Right forelimb (tissue), 1 donor: ENCODE data around the gene VSIG2.
A peak's percentile ranks its signal among the peaks of the same experiment; 100 is the strongest.
"Not testable (repeated sequence)": the region's sequence is repeated elsewhere in the genome, so short reads cannot be mapped to it uniquely, and the experiment has no call there.

Experiments
- DNase-seq: peaks from one replicate; pipeline ENCODE4 v3.0.0-alpha.2; 2018

Gene VSIG2, protein sequence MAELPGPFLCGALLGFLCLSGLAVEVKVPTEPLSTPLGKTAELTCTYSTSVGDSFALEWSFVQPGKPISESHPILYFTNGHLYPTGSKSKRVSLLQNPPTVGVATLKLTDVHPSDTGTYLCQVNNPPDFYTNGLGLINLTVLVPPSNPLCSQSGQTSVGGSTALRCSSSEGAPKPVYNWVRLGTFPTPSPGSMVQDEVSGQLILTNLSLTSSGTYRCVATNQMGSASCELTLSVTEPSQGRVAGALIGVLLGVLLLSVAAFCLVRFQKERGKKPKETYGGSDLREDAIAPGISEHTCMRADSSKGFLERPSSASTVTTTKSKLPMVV

DNA sequence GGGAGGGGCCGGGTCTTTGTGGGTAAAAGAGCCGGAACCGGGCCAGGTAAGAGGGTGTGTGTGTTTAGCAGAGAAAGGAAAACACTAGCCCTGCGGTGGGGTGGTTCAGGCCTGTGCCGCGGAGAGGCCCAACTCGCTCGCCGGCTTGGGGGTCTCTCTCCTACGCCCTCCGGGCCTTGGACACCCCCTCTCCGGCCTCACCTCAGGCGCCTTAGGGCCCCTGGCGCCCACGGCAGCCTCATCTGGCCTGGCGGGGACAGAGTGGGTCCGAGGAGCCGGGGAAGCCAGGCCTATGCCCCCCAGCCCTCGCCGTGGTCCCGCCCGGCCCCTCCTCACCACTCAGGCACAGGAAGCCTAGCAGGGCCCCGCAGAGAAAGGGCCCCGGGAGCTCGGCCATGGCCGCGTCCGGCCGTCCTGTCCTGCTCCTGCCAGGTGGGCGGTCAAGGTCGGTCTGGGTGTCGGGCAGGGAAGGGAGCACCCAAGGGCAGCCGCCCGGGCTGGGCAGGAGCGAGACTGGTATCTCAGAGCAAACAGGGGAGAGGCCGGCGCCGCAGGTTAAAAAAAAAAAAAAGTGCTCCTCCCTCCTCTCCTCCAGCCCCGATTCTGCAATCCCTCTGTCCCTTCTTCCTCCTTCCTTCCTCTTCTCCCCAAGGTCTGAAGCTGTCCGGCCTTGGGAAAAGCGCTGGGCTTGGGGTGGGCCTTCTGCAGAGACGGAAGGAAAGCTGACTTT is at the start of gene VSIG2:
TSS of gene VSIG2 (minus strand) at position 515 of the 730 bp plus-strand sequence. CDS start at position 397, 118 bp downstream.
- no peak for DNase-seq

DNA sequence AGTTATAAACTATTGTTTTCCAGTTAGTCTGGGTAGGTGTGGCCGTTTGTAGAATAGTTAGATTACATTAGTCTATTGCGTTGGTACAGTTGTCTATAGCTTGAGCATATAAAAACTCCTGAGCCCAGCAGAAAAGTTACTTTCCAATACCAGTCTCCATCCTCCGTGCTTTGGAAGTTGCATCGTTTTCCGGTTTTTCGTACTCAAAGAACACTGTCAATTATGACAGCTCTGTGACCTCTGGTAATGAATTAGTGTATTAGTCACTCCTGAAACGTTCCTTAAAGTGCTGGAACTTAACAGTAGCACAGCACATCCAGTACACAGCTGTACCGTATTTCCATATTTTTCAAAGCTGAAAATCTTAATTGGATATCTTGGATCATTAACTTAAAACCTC is 49.0 kb upstream of the VSIG2 start:
- no peak for DNase-seq

DNA sequence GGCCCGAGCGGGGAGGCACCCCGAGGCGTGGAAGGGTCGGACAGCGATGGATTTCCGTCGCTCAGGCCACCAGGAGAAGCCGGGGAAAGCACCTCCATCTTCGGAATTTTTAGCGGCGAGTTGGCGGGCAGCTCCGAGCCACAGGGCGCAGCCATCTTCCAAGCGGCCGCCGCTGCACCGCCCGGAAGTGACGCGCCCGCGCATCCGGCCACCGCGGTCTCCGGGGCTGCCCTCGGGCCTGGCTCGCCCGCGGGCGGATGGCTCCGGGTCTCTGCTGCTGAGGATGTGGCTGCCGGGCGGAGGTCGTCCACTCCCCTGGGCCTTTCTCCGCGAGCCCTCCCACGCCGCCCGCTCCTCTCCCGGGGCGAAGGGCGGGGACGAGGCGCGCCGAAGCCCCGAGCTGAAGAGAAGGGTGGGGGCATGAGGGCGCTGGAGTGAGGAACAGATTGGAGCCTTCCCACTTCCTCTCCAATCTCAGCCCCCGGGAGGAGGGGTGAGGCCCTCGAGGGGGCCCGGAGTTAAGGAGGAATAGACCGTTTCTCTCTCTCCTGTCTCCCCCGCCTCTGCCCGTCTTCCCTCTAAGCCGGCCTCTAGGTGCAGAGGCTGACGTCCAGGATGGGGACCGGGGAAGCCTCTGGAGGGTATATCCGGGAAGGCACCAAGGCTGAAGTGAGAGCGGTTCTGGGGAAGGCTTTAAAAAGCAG is 48.3 kb upstream of the VSIG2 start, which contains the start of gene MSANTD2:
TSS of gene MSANTD2 (minus strand) at position 181 of the 704 bp plus-strand sequence. CDS start at position 155, 26 bp downstream.
- DNase-seq: peak; percentile 94

DNA sequence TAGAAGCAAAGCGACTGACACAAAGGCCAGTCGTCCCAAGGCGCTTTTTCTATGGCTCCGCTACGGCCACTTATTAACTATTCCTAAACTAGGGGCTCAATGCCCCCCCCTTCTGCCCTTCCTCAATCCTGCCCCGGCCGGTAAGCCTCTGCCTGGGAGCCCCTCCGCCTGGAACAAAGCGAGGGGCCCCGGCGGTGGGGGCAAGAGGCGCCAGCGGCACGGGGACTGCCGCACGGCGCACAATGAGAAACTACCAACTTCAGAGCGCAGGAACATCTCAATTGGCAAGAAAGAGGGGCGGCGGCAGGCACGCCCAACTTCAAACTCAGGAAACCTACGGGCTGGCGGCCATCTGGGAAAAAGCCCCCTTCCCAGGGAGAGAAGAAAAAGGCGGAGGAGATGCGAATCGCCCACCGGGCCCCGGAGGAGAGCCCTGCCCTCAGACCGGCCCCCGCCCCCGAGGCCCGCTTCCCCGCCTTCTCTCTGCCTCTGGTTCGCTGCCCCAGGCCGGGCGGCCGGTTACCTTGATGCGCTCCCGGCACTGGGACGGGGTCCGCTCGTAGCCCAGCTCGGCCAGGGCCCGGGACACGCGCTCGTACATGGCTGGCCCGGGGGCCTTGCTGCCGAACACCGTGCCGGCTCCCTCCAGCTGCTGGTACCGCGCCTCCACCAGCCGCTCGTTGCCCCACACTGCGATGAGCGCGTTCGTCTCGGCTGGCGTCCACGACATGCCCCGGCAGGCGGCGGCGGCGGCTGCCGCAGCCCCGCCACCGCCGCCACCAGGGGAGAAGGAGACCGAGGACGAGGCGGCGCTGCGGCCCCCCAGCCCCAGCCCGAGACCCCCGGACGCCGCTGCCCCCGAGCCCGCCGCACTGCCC is 47.5 kb upstream of the VSIG2 start:
- peak; percentile 70 for DNase-seq

DNA sequence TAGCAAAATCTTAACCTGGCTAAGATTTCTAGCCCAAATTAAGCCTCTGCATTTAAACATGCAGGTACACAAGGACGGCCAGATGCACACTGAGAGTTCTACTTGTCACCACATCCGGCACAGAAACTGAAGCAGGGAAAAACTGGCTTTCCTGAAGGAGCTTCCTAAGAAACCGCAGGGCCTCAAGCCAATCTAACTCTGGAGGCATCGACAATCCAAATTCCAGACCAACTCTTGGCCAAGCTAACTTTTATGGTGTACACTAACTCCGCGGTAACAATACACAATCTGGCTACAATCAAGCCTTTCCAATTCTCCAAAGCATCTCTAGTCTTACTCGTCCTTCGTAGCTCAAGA is 46.9 kb upstream of the VSIG2 start:
- DNase-seq: no peak

DNA sequence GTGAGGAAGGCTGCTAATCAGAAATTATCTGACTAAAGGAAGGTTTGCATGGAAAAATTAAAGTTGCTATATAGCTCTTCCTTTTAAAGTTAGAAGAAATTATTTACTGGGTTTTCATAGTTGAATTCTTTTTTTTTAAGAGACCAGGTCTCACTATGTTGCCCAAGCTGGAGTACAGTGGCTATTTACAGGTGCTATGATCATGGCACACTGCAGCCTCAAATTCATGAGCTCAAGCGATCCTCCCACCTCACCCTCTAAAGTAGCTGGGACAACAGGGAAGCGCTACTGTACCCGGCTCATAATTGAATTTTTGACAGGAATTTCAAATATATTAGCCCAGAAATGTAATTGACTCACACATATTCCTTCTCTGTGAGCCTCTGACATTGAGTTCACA is 44.3 kb upstream of the VSIG2 start:
- no peak for DNase-seq

DNA sequence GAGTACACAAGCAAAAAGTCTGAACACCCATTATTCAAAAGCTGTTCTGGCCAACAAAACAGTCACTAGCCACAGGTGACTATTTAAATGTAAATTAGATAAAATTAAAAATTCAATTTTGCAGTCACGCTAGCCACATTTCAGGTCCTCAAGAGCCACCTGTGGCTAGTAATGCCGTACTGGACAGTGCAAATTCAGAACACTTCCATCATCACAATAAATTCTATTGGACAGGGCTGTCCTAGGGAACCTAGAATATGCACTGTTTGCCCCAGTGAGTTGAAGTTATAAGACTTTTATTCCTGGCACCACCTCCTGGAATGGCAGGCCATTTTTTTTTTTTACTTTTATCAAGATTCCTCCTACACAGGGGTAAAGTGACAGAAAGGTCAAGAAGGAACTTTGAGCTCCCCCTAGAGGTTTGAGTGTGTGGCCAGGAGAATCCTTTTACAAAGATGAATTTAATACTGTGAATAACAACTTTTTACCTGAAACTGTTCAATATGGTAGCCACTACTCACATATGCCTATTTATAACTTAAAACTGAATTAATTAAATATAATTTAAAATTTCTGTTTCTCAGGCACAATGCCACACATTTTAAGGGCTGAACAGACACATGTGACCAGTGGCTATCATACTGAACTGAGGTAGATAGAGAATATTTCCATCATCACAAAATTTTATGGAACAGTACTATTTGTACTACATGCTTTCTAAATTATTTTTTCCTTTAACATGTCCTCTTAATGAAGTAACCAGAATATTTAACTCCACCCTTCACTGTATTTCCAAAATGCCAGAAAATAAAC is 41.6 kb upstream of the VSIG2 start:
- no peak for DNase-seq

DNA sequence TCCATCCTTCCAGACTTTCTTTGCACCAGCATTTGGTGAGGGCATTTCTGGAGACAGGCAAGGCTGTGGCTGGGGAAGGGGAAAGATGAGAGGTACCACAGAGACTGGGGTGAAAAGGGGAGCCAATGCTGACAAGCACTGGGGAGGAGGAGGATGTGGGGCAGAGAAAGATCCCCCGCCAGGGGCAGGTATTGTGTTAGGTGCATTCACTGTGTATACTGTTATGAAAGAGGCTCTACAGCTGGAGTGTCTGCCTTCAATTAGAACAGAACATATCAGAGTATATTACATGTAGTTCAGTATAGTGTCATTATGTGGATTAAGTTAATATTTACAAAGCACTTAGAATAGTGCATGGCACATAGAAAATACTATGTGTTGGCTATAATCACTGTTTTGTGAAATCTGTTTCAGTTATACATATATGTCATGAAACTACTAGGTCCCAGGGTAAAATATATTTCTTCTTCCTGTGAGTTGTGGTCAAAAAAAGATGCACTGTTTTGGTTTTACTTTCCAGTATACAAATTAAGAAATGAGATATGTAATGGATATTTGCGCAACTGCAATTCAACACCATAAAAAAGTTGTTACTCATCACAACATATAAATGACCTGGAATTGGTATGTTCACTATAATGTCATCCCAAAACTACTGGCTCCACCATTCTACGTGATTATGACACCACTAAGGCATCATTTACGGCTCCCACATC is 39.7 kb upstream of the VSIG2 start:
- no peak for DNase-seq

DNA sequence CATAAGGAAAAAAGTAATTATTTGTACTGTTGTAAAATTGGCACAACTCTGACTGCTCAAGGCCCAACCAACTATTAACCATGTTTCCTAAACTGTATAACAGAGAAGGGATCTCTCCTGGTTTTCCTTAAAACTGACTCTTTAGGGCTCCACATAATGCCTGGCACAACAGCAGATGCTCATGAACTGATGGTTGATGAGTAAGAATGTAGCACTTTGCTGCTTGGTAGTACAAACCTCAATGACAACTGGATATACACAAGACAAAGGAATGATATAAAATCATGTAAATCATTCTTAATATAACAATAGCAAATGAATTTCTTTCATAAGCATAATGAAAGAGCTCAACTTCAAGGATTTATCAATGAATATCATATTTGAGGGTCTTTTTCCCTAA is 36.5 kb upstream of the VSIG2 start:
- no peak for DNase-seq

DNA sequence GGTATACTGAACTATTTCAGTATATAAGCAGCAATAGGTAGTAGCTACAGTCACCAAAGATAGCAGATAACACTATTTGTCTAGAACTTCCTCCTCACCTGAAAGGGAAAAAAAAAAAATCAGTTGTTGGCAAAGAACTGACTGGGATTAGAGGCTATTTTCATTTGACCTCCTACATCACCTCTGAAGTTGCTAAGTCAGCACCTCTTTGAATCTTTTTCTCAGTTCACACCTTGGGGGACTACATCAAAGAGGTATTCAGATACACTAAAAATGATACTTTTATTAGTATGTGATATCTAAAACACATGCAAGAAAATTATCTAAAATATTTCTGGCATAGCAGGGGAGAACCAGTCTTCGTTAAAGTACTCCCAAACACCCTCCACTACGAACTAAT is 32.0 kb upstream of the VSIG2 start:
- DNase-seq: no peak

DNA sequence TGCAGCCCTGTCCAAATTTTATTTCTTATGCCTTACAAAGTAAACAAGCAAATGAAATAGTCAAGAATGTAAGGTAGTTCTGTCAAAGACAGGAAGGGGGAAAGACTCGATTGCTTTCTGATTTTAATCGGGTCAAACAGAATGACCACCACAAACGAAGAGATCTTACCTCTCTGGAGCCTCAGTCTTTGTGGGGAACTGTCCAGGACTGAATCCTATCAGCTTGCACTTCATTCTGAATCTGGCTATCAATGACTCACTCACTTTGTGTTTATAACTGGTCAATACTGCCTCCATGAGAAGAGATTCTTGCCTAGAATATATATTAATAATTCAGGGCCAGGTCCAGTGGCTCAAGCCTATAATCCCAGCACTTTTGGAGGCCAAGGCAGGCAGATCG is 30.9 kb upstream of the VSIG2 start:
- DNase-seq: no peak

DNA sequence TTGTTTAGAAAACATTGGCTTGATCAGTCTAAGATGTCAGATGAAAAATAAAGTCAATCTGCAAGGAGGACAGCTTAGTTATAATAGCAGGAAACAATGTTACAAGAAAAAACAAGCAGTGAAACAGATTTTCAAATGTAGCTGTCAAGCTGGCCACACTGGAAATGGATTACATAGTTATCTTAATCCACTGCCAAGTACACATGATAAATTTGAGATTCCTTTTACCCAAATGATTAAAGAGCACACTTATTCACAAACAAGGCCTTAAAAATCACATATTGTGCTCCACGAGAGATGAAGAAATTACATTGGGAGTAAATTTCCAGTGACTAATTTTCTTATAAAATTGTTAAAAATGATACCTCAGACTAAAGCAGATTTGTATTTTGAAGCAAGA is 27.5 kb upstream of the VSIG2 start:
- no peak for DNase-seq

DNA sequence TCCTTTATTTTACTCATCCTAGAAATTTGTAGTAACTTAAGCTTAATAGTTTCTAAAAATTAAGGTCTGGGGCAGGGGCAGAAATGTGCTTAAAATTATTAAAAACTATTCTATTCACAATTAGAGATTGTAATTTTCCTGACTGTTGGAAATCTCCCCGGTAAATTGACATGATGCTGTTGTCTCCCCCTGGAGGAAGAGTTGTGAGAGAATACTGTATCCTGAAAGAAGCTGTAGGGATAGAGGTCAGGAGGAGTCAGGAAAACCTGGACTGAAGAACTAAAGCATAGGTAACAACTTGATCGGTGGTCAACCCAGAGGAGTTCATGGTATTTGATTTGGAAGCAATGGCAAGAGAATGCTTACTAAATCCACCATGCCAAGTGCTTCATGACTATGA is 26.2 kb upstream of the VSIG2 start:
- no peak for DNase-seq

DNA sequence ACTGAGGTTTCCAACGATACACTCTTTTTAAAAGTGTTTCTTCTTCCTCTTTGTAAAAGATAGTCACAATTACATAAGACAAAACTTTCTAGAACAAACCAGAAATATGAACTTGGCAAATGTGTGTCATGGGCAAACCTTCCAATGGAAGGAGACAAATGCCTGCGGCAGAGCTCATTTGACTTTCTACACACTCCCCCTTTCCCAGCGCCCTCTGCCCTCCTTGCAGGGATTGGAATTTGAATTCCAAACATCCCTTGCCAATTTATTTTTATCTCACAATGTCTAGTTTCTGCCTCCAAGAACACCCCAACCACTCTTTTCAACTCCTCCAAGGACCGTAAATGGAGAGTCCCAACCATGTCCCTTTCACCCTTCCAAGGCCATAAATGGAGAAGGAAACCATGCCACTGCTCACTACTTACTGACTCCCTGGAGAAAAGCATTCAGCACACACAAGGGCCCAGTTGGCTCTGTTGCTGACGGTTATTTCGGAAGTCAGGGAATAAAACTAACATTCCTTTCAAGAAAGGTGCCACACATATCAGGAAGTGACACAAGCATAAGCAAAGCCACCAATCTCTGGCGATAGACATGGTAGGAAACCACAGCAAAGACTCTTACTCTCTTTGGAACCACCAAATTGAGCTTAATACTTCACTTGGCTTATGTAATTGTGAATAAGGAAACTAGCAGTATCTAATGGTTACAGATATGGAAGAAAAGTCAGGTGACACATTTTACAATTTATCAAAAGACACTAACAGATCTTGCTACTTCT is 25.0 kb upstream of the VSIG2 start:
- no peak for DNase-seq

DNA sequence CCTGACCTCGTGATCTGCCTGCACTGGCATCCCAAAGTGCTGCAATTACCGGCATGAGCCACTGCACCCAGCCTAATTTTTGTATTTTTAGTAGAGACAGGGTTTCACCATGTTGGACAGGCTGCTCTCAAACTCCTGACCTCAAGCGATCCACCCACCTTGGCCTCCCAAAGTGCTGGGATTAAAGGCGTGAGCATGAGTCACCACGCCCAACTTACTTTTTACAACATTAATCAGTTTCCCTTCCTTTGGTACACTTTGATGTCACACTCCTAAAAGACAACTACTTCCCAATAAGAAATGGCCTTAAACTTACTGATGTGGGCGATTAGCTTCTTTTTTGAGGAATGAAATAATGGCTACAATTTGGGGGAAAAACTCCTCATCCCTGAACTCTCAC is 18.9 kb upstream of the VSIG2 start:
- DNase-seq: not testable (repeated sequence)

DNA sequence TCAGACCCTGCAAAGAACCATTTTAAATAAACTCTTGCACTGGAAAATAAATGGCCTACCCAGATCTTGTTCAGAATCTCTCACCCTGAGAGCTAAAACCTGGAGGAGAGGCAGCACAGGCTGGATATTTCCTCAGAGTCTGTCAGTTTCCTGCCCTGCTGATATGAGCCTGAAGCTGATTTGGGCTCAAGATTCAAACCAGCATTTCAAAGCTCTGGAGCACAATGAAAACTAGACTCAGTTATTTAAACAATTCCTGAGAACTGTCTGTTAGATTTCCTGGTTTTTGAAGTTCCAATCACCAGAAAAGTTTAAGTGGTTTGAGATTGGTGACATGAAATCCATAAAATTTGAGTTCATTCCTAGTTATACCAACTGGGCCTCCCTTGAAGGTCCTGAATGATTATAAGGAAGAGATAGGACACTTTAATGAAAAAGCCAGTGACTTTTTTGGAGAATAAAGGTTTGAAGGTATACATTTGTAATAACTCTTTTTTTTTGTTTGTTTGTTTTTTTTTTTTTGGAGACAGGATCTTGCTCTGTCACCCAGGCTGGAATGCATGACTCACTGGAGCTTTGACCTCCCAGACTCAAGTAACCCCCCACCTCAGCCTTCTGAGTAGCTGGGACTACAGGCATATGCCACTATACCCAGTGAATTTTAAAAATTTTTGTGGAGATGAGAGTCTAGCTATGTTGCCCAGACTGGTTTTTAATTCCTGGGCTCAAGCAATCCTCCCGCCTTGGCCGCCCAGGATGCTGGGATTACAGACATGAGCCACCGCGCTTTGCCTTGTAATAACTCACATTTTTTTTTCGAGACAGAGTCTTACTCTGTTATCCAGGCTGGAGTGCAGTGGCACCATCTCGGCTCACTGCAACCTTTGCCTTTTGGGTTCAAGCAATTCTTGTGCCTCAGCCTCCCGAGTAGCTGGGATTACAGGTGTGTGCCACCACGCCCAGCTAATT is 18.0 kb upstream of the VSIG2 start:
- no peak for DNase-seq

DNA sequence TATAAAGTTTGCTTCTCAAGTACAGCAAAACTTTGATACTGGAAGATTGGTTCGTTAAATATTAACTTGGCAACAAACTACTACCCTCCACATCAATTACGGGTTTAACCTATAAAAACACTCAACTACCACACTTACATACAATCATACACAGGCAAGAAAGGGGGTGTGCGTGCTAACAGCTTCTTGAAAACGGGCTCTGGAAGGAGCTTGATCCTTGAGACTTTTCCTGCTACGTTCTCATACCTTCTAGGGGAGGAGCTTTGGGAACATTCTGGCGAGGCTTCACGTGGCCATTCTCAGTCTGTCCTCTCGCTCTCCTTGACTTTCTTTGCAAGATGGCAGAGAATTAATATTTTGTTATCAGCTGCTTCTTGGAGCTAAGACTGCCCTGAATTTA is 16.9 kb upstream of the VSIG2 start:
- no peak for DNase-seq

DNA sequence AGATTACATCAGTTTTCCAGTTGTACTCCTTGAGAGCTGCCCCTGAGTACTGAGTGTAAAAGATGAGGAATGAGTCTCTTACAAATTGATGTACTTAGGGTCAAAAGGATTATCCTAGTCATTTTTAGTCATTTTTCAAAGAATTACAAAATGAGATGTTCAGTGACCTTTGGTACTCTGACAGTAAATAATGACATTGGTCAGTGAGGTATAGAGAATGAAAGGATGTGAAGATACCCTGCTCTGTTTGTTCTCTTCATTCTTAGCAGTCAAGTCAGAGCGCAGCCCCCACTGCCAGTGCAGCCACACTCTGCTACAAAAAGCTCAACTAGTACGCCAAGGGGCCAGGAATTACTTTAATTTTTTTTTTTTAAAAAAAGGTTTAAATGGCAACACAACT is 14.1 kb upstream of the VSIG2 start:
- no peak for DNase-seq
